HepG2 (cell line): Measurements from ENCODE around the gene SEC14L1. TPM values are rescaled to one million over a fixed set of nuclear protein-coding genes. Genes with fewer than 3 reads are reported as not detected.

Experiments used
- ATAC-seq: fragments of 200-7000 bp; cut with Tn5 transposase; 3 replicates; pipeline ENCODE4 v1.9.1; 2020; ENCODE audit warnings: mild to moderate bottlenecking, moderate library complexity
- BruUV-seq: library from RNA; stranded (reverse); fragments of 400-500 nt; replicated peaks from 2 replicates; lab custom pipeline; 2021; lab: Mats Ljungman, UMichigan
- CTCF ChIA-PET: fragments of 300-600 bp; formaldehyde crosslinking; extraction: SDS; loops from one replicate; lab custom pipeline; 2021; ENCODE audit warnings: low total read pairs, inconsistent platforms, low intra/inter-chr PET ratio; lab: Yijun Ruan, JAX
- POLR2A ChIA-PET: fragments of 350-600 bp; sonication (Branson Sonifier 250); formaldehyde crosslinking; loops from one replicate; lab custom pipeline; 2020; ENCODE audit warnings: antibody characterized with exemption, inconsistent platforms; lab: Yijun Ruan, JAX
- DNase-seq: peaks from one replicate; pipeline ENCODE4 v3.0.0-alpha.2; 2015; ENCODE audit warnings: low spot score
- FAIRE-seq: peaks from 3 replicates; lab custom pipeline; 2011; peaks lifted over from hg19 to GRCh38; lab: Jason Lieb, UNC
- H2AFZ ChIP-seq: one replicate; pipeline ENCODE4 v1.6.1; 2011; ENCODE audit warnings: low read length, inconsistent platforms
- H3K27ac ChIP-seq: fragments of 300-600 bp; 3 replicates; pipeline ENCODE4 v1.8.0; 2011; ENCODE audit warnings: mixed run types, mild to moderate bottlenecking, mixed read lengths, low read length, inconsistent platforms; ENCODE audit not compliant: insufficient read depth; ENCODE audit errors: extremely low read length
- H3K27me3 ChIP-seq, 2 experiments: fragments of 200-600 bp in 1 of 2; 2 replicates in 1 of 2; 3 replicates in 1 of 2; pipeline versions ENCODE4 v1.6.0 to v1.8.0; 2011; ENCODE audit warnings: low read length in 2 of 2, mild to moderate bottlenecking in 2 of 2, moderate library complexity in 2 of 2, inconsistent platforms in 1 of 2; ENCODE audit not compliant: insufficient read depth in 2 of 2, control insufficient read depth in 1 of 2
- H3K36me3 ChIP-seq, 2 experiments: fragments of 200-600 bp in 1 of 2; replicated peaks in 1 of 2; 2 replicates in 1 of 2; 3 replicates in 1 of 2; pipeline versions ENCODE4 v1.5.1 to v1.8.0; 2011; ENCODE audit warnings: low read length in 2 of 2, inconsistent platforms in 1 of 2; ENCODE audit not compliant: insufficient read depth in 2 of 2, control insufficient read depth in 1 of 2
- H3K4me1 ChIP-seq: 2 replicates; pipeline ENCODE4 v1.5.1; 2012; ENCODE audit warnings: low read length, inconsistent platforms; ENCODE audit not compliant: insufficient read depth
- H3K4me2 ChIP-seq: 2 replicates; pipeline ENCODE4 v1.6.0; 2011; ENCODE audit warnings: low read depth, low read length, inconsistent platforms
- H3K4me3 ChIP-seq, 3 experiments: fragments of 200-600 bp in 1 of 3; sonication (generic), shearing (Covaris generic) in 1 of 3; replicated peaks in 1 of 3; 2 replicates each; pipeline ENCODE4 v1.5.1; 2011 to 2016; ENCODE audit warnings: low read length in 3 of 3, inconsistent platforms in 2 of 3, low read depth in 2 of 3, mild to moderate bottlenecking in 2 of 3, control low read depth in 1 of 3, mixed read lengths in 1 of 3; ENCODE audit not compliant: insufficient read depth in 1 of 3
- H3K79me2 ChIP-seq: one replicate; pipeline ENCODE4 v1.6.1; 2011; ENCODE audit warnings: low read length, inconsistent platforms; ENCODE audit not compliant: insufficient read depth
- H3K9ac ChIP-seq: 2 replicates; pipeline ENCODE4 v1.6.0; 2011; ENCODE audit warnings: mild to moderate bottlenecking, low read depth, low read length, inconsistent platforms; ENCODE audit not compliant: insufficient read depth
- H3K9me3 ChIP-seq: 2 replicates; pipeline ENCODE4 v1.5.1; 2012; ENCODE audit warnings: mild to moderate bottlenecking, low read length
- H4K20me1 ChIP-seq: 2 replicates; pipeline ENCODE4 v1.6.0; 2011; ENCODE audit warnings: inconsistent platforms, mild to moderate bottlenecking, low read length, moderate library complexity; ENCODE audit not compliant: insufficient read depth
- ZIK1 ChIP-seq: sonication (generic); formaldehyde crosslinking; IDR thresholded peaks from 2 replicates; pipeline ENCODE4 v1.5.0; 2020; ENCODE audit warnings: mild to moderate bottlenecking, low read depth, missing genetic modification reagents, borderline replicate concordance
- ZNF143 ChIP-seq: sonication (generic); formaldehyde crosslinking; IDR thresholded peaks from 2 replicates; pipeline ENCODE4 v1.4.0; 2020; ENCODE audit warnings: missing genetic modification reagents
- ZNF556 ChIP-seq: sonication (generic); formaldehyde crosslinking; IDR thresholded peaks from 2 replicates; pipeline ENCODE4 v1.4.0; 2020; ENCODE audit warnings: mild to moderate bottlenecking, missing genetic modification reagents, borderline replicate concordance
- ZSCAN21 ChIP-seq: sonication (generic); formaldehyde crosslinking; IDR thresholded peaks from 2 replicates; pipeline ENCODE4 v1.8.0; 2022; ENCODE audit warnings: mild to moderate bottlenecking, missing genetic modification reagents, moderate library complexity, borderline replicate concordance
- WGBS: methylation state at CpG from one replicate; pipeline ENCODE4 v1.1.6; 2017; ENCODE audit warnings: low lambda C conversion rate; 5-methylcytosine and 5-hydroxymethylcytosine counted together
- in situ Hi-C: cut with HindIII; loops from 2 replicates; pipeline ENCODE4 v1.10.0; 2017; ENCODE audit warnings: low pct_unique_long_range_greater_than_20kb; ENCODE audit not compliant: extremely low pct_ligation_motif_present
- intact Hi-C: fragments of 100-400 bp; cut with micrococcal nuclease; formaldehyde crosslinking; loops from one replicate; pipeline ENCODE4 v1.10.0; 2022; ENCODE audit not compliant: unreplicated experiment
- polyA plus RNA-seq, 8 experiments: library from polyadenylated mRNA; depleted of rRNA in 3 of 8; stranded (reverse) in 7 of 8; unstranded in 1 of 8; fragments of >200 nt; fragmentation: Illumina TruSeq in 4 of 8; extraction: Trizol in 4 of 8; gene quantifications; 2 replicates each; pipeline versions ENCODE4 v1.2.1 to v1.2.3, GENCODE V29; 2011 to 2016; ENCODE audit warnings: low read depth in 4 of 8, missing spikeins in 1 of 8, mixed read lengths in 1 of 8; ENCODE audit not compliant: insufficient read depth in 1 of 8
- total RNA-seq, 5 experiments: library from RNA; depleted of rRNA; stranded (reverse); fragments of >200 nt; fragmentation: Illumina TruSeq; extraction: Trizol; gene quantifications; 2 replicates each; pipeline ENCODE4 v1.2.3, GENCODE V29; 2016; ENCODE audit warnings: low read depth in 1 of 5
- TF ChIP-seq, protein P1 (sequence below): sonication (generic); formaldehyde crosslinking; conservative IDR thresholded peaks from 2 replicates; pipeline ENCODE4 v1.5.0; 2020; ENCODE audit warnings: missing genetic modification reagents

Gene SEC14L1
- total and polyA plus RNA-seq, 2 of the 13 experiments (the other 11 are each of a cell fraction or from before 2014, with no cell fraction given), result 26.3 to 43.9 TPM

DNA sequence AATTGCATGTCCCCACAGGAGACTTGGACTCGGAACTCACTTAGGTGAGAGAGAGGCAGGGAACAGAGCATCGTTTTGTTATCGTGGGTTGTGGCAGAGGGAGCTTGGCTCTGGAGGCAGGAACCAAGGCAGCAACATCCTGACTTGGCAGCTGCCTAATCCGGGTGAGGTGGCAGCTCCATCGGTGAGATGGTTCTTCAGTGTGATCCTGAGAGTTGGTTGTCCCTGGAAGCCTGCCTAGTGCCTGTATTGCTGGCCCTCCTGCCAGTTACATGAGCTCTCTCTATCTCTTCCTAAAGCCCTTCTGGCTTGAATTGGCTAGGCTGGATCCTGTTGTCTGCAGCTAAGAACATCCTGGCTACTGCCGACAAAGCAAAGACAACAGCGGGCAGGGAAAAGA is 19.9 kb upstream of the SEC14L1 start:
- Histone ChIP-seq H4K20me1 (no peaks in the 10 kb centered on the region), H3K4me2 (no peak overlapping the region), H3K4me1 (peaks cover 78% of the 10 kb centered on the region), H3K9me3 (no peaks in the 10 kb centered on the region), H3K79me2 (no peaks in the 10 kb centered on the region), H3K9ac (0 out of 2 replicates have a peak overlapping the region, but pooled peaks have one; percentile 18), H3K4me3 (no peak overlapping the region), H3K36me3 (no peaks in the 10 kb centered on the region), H3K27ac (peak overlapping the region; percentile 17), H3K27me3 (no peaks in the 10 kb centered on the region), H2AFZ (no peak overlapping the region)
- 85% methylated on average over 7 of the region's 7 CpGs for WGBS
- FAIRE-seq (no peak), ATAC-seq (no peak), DNase-seq (no peak)
- 0 out of 2 replicates have a peak, but pooled peaks have one; percentile 18 for TF ChIP-seq ZIK1 (CRISPR knock-in tag)
- TF ChIP-seq ZNF143, result 0 out of 2 replicates have a peak, but pooled peaks have one; percentile 12
- 0 out of 2 replicates have a peak, but pooled peaks have one; percentile 1 for TF ChIP-seq ZNF556
- TF ChIP-seq, protein P1, sequence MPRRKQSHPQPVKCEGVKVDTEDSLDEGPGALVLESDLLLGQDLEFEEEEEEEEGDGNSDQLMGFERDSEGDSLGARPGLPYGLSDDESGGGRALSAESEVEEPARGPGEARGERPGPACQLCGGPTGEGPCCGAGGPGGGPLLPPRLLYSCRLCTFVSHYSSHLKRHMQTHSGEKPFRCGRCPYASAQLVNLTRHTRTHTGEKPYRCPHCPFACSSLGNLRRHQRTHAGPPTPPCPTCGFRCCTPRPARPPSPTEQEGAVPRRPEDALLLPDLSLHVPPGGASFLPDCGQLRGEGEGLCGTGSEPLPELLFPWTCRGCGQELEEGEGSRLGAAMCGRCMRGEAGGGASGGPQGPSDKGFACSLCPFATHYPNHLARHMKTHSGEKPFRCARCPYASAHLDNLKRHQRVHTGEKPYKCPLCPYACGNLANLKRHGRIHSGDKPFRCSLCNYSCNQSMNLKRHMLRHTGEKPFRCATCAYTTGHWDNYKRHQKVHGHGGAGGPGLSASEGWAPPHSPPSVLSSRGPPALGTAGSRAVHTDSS (CRISPR knock-in tag), result no peak
- no peak for TF ChIP-seq ZSCAN21 (CRISPR knock-in tag)
- ChIA-PET POLR2A (interaction anchor here (1.7 to 3.0 kb wide), 5 partner anchors 18 to 87 kb away, joined by 5 to 24 read pairs (median 17); partner anchors contain the start of gene SEC14L1), CTCF (no interaction called here)
- BruUV-seq, result no TSS peak
- intact Hi-C loops, result no loop called here
- in situ Hi-C loops, result no loop called here
